ENCODE results near the gene PLXNA4. TPM values are rescaled to one million over a fixed set of nuclear protein-coding genes. Genes with fewer than 3 reads are reported as not detected.

PLXNA4 gene
- polyA plus RNA-seq, 1 donor (not counting 4 experiments of a cell fraction or from before 2014, with no cell fraction given), result 0.01 TPM

GRCh38 chr7:132272763-132273371, 303.4 kb downstream of the PLXNA4 start:
- Histone ChIP-seq H3K27me3 (ENCODE audit: control insufficient read depth, extremely low read depth, insufficient read depth, low read length) (no peaks in the 10 kb centered on the region), H3K4me1 (ENCODE audit: control insufficient read depth, extremely low read depth, insufficient read depth, low read length) (no peaks in the 10 kb centered on the region), H3K4me2 (ENCODE audit: control insufficient read depth, extremely low read depth, insufficient read depth, low read depth, low read length) (no peak overlapping the region), H3K4me3 (ENCODE audit: control insufficient read depth in 2 of 3, extremely low read depth in 1 of 3, insufficient read depth in 2 of 3, low read depth in 1 of 3, low read length in 3 of 3) (no peak overlapping the region), H4K20me1 (ENCODE audit: control insufficient read depth, extremely low read depth, insufficient read depth, low read length) (no peaks in the 10 kb centered on the region), H3K79me2 (ENCODE audit: control insufficient read depth, insufficient read depth, low read length) (no peaks in the 10 kb centered on the region), H2AFZ (ENCODE audit: control insufficient read depth, low read length) (no peak overlapping the region), H3K9ac (ENCODE audit: control insufficient read depth, extremely low read depth, insufficient read depth, low read length) (no peak overlapping the region), H3K9me3 (ENCODE audit: control insufficient read depth, low read depth, low read length) (no peaks in the 10 kb centered on the region), H3K27ac (ENCODE audit: control insufficient read depth, insufficient read depth, low read length) (no peak overlapping the region), H3K36me3 (ENCODE audit: control insufficient read depth in 2 of 2, extremely low read depth in 1 of 2, insufficient read depth in 2 of 2, low read length in 2 of 2) (no peaks in the 10 kb centered on the region), H3K9me1 (ENCODE audit: control insufficient read depth, extremely low read depth, insufficient read depth, low read length) (no peaks in the 10 kb centered on the region)
- dilution Hi-C loops (cut with MboI; ENCODE audit: extremely low pct_ligation_motif_present, low sequenced_read_pairs), result no loop called here
- DNase-seq (ENCODE audit: low read depth, low spot score) (no peak), FAIRE-seq (no peak)
- TF ChIP-seq CTCF (optimal IDR thresholded peaks at IDR 0.05 in 1 of 3, IDR thresholded peaks at IDR 0.05 in 1 of 3, conservative IDR thresholded peaks at IDR 0.05 in 1 of 3; ENCODE audit: extremely low read depth in 1 of 3, insufficient read depth in 2 of 3, low read length in 3 of 3), result no peak
- TF ChIP-seq EZH2 (IDR thresholded peaks at IDR 0.05; ENCODE audit: low read length), result no peak

GRCh38 chr7:132270517-132270916, 305.8 kb downstream of the PLXNA4 start:
- Histone ChIP-seq H3K9ac (ENCODE audit: control insufficient read depth, extremely low read depth, insufficient read depth, low read length) (no peak overlapping the region), H3K9me1 (ENCODE audit: control insufficient read depth, extremely low read depth, insufficient read depth, low read length) (no peaks in the 10 kb centered on the region), H3K4me3 (ENCODE audit: control insufficient read depth in 2 of 3, extremely low read depth in 1 of 3, insufficient read depth in 2 of 3, low read depth in 1 of 3, low read length in 3 of 3) (no peak overlapping the region), H2AFZ (ENCODE audit: control insufficient read depth, low read length) (no peak overlapping the region), H3K4me2 (ENCODE audit: control insufficient read depth, extremely low read depth, insufficient read depth, low read depth, low read length) (no peak overlapping the region), H4K20me1 (ENCODE audit: control insufficient read depth, extremely low read depth, insufficient read depth, low read length) (no peaks in the 10 kb centered on the region), H3K4me1 (ENCODE audit: control insufficient read depth, extremely low read depth, insufficient read depth, low read length) (no peaks in the 10 kb centered on the region), H3K9me3 (ENCODE audit: control insufficient read depth, low read depth, low read length) (no peaks in the 10 kb centered on the region), H3K36me3 (ENCODE audit: control insufficient read depth in 2 of 2, extremely low read depth in 1 of 2, insufficient read depth in 2 of 2, low read length in 2 of 2) (no peaks in the 10 kb centered on the region), H3K79me2 (ENCODE audit: control insufficient read depth, insufficient read depth, low read length) (no peaks in the 10 kb centered on the region), H3K27me3 (ENCODE audit: control insufficient read depth, extremely low read depth, insufficient read depth, low read length) (no peaks in the 10 kb centered on the region), H3K27ac (ENCODE audit: control insufficient read depth, insufficient read depth, low read length) (no peak overlapping the region)
- DNase-seq (ENCODE audit: low read depth, low spot score) (no peak), FAIRE-seq (no peak)
- dilution Hi-C loops (cut with MboI; ENCODE audit: extremely low pct_ligation_motif_present, low sequenced_read_pairs), result no loop called here
- no peak for TF ChIP-seq EZH2 (IDR thresholded peaks at IDR 0.05; ENCODE audit: low read length)
- TF ChIP-seq CTCF (optimal IDR thresholded peaks at IDR 0.05 in 1 of 3, IDR thresholded peaks at IDR 0.05 in 1 of 3, conservative IDR thresholded peaks at IDR 0.05 in 1 of 3; ENCODE audit: extremely low read depth in 1 of 3, insufficient read depth in 2 of 3, low read length in 3 of 3), result no peak

All from keratinocyte (primary cell).